Measurements from ENCODE around the gene SERPINE1. TPM values are rescaled to one million over a fixed set of nuclear protein-coding genes. Genes with fewer than 3 reads are reported as not detected.
A peak's percentile ranks its signal among the peaks of the same experiment; 100 is the strongest.

The SERPINE1 gene
- total and polyA plus RNA-seq, 3 experiments from 2014 or later = 0.31 to 0.44 TPM; not detected in 1

- Mint-ChIP-seq H3K4me1 (peaks cover 21 to 41% (median 22%) of the 10 kb centered on the region in 3 donors), H3K27ac (peak overlapping the region in 1 of 8 donors; percentile 43), H3K9me3 (peaks cover 0 to 4% (median 0%) of the 10 kb centered on the region in 5 donors), H3K36me3 (peaks cover 5 to 18% (median 8%) of the 10 kb centered on the region in 3 donors), H3K4me3 (peak overlapping the region in 6 of 7 donors; percentile 55 to 85 (median 62)), H3K27me3 (peaks cover 39 to 40% of the 10 kb centered on the region in 2 donors)
- DNase-seq = no peak
- H3K27me3 ChIP-seq (ENCODE audit: insufficient read depth, low read length, poor library complexity, severe bottlenecking) = peaks cover 42% of the 10 kb centered on the region
- H3K27ac ChIP-seq (ENCODE audit: low read depth, low read length) = no peak overlapping the region
- ChIA-PET CTCF (no interaction called here), POLR2A (no interaction called here)
- H3K9me3 ChIP-seq (ENCODE audit: low read length) = no peaks in the 10 kb centered on the region
- peaks cover 28% of the 10 kb centered on the region for H3K4me1 ChIP-seq (ENCODE audit: insufficient read depth, low read length)
- H3K4me3 ChIP-seq (ENCODE audit: low read length) = no peak overlapping the region
- H3K36me3 ChIP-seq (ENCODE audit: insufficient read depth, low read length) = no peaks in the 10 kb centered on the region
These were observed 35.8 kb downstream of the SERPINE1 start for GRCh38 chr7:101162551-101163278.

- Mint-ChIP-seq H3K4me1 (peaks cover 24 to 45% (median 24%) of the 10 kb centered on the region in 3 donors), H3K9me3 (peaks cover 0 to 4% (median 0%) of the 10 kb centered on the region in 5 donors), H3K27me3 (peaks cover 47% of the 10 kb centered on the region in 2 donors), H3K4me3 (peak overlapping the region; percentile 42 to 90 (median 76)), H3K27ac (peak overlapping the region in 2 of 8 donors; percentile 34 to 75), H3K36me3 (peaks cover 2 to 13% (median 5%) of the 10 kb centered on the region in 3 donors)
- ChIA-PET POLR2A (interaction anchor here (1.2 kb wide), 1 partner anchor 10 kb away, joined by 5 read pairs; no protein-coding TSS in a partner anchor), CTCF (interaction anchor here (2.7 kb wide), 1 partner anchor 20 kb away, joined by 23 read pairs; no protein-coding TSS in a partner anchor)
- Histone ChIP-seq H3K4me1 (ENCODE audit: insufficient read depth, low read length) (peaks cover 28% of the 10 kb centered on the region), H3K9me3 (ENCODE audit: low read length) (no peaks in the 10 kb centered on the region), H3K27me3 (ENCODE audit: insufficient read depth, low read length, poor library complexity, severe bottlenecking) (peaks cover 49% of the 10 kb centered on the region), H3K4me3 (ENCODE audit: low read length) (peak overlapping the region; percentile 22), H3K27ac (ENCODE audit: low read depth, low read length) (no peak overlapping the region), H3K36me3 (ENCODE audit: insufficient read depth, low read length) (no peaks in the 10 kb centered on the region)
- no peak for DNase-seq
These were observed 36.6 kb downstream of the SERPINE1 start for GRCh38 chr7:101163279-101164070.

GRCh38 chr7:101164071-101164840, 37.4 kb downstream of the SERPINE1 start:
- CTCF ChIA-PET = interaction anchor here (1.1 to 2.7 kb wide), 3 partner anchors 9 to 21 kb away, joined by 3 to 23 read pairs (median 9); no protein-coding TSS in a partner anchor
- H3K9me3 ChIP-seq (ENCODE audit: low read length) = no peaks in the 10 kb centered on the region
- peaks cover 27 to 50% (median 30%) of the 10 kb centered on the region in 3 donors for H3K4me1 Mint-ChIP-seq
- H3K27ac Mint-ChIP-seq = peak overlapping the region in 1 of 8 donors; percentile 75
- H3K27ac ChIP-seq (ENCODE audit: low read depth, low read length) = no peak overlapping the region
- H3K4me3 ChIP-seq (ENCODE audit: low read length) = no peak overlapping the region
- H3K4me3 Mint-ChIP-seq = peak overlapping the region; percentile 44 to 75 (median 65)
- peaks cover 57% of the 10 kb centered on the region for H3K27me3 ChIP-seq (ENCODE audit: insufficient read depth, low read length, poor library complexity, severe bottlenecking)
- POLR2A ChIA-PET = interaction anchor here (1.2 kb wide), 1 partner anchor 10 kb away, joined by 5 read pairs; no protein-coding TSS in a partner anchor
- no peaks in the 10 kb centered on the region for H3K36me3 ChIP-seq (ENCODE audit: insufficient read depth, low read length)
- peaks cover 0 to 4% (median 0%) of the 10 kb centered on the region in 5 donors for H3K9me3 Mint-ChIP-seq
- H3K4me1 ChIP-seq (ENCODE audit: insufficient read depth, low read length) = peaks cover 31% of the 10 kb centered on the region
- DNase-seq = no peak
- peaks cover 54% of the 10 kb centered on the region in 2 donors for H3K27me3 Mint-ChIP-seq
- peaks cover under 1 to 8% (median 2%) of the 10 kb centered on the region in 3 donors for H3K36me3 Mint-ChIP-seq

GRCh38 chr7:101165075-101165957, 38.4 kb downstream of the SERPINE1 start, which contains the start of gene VGF:
Gene VGF (minus strand): TSS chr7:101165569. CDS start chr7:101164843, 726 bp downstream.
- Mint-ChIP-seq H3K4me3 (peak within 1 kb of the TSS; percentile 52 to 88 (median 74)), H3K36me3 (peaks cover 0 to under 1% (median 0%) of the 10 kb centered on the region in 3 donors), H3K4me1 (peaks cover 35 to 60% (median 41%) of the 10 kb centered on the region in 3 donors), H3K27ac (peak within 1 kb of the TSS in 7 of 8 donors; percentile 2 to 88 (median 65)), H3K27me3 (peaks cover 63% of the 10 kb centered on the region in 2 donors), H3K9me3 (peaks cover 0 to 4% (median 0%) of the 10 kb centered on the region in 5 donors)
- no peak within 1 kb of the TSS for H3K27ac ChIP-seq (ENCODE audit: low read depth, low read length)
- ChIA-PET CTCF (interaction anchor here (0.7 to 2.7 kb wide), 5 partner anchors 10 to 78 kb away, joined by 3 to 23 read pairs (median 3); partner anchors contain the start of gene ZNHIT1), POLR2A (interaction anchor here (0.5 to 1.2 kb wide), 5 partner anchors 9 to 80 kb away, joined by 3 to 7 read pairs (median 4); partner anchors contain the start of gene FIS1)
- no peaks in the 10 kb centered on the region for H3K9me3 ChIP-seq (ENCODE audit: low read length)
- peak within 1 kb of the TSS; percentile 50 for H3K4me3 ChIP-seq (ENCODE audit: low read length)
- H3K4me1 ChIP-seq (ENCODE audit: insufficient read depth, low read length) = peaks cover 41% of the 10 kb centered on the region
- H3K36me3 ChIP-seq (ENCODE audit: insufficient read depth, low read length) = no peaks in the 10 kb centered on the region
- H3K27me3 ChIP-seq (ENCODE audit: insufficient read depth, low read length, poor library complexity, severe bottlenecking) = peaks cover 68% of the 10 kb centered on the region
- DNase-seq = peak; percentile 87 to 94 (median 90)

GRCh38 chr7:101165958-101166647, 39.2 kb downstream of the SERPINE1 start:
- H3K27me3 ChIP-seq (ENCODE audit: insufficient read depth, low read length, poor library complexity, severe bottlenecking) = peaks cover 76% of the 10 kb centered on the region
- H3K36me3 ChIP-seq (ENCODE audit: insufficient read depth, low read length) = no peaks in the 10 kb centered on the region
- H3K4me3 ChIP-seq (ENCODE audit: low read length) = peak overlapping the region; percentile 50
- H3K4me1 ChIP-seq (ENCODE audit: insufficient read depth, low read length) = peaks cover 49% of the 10 kb centered on the region
- H3K9me3 ChIP-seq (ENCODE audit: low read length) = no peaks in the 10 kb centered on the region
- Mint-ChIP-seq H3K27me3 (peaks cover 69 to 70% of the 10 kb centered on the region in 2 donors), H3K4me1 (peaks cover 39 to 68% (median 48%) of the 10 kb centered on the region in 3 donors), H3K27ac (peak overlapping the region in 4 of 8 donors; percentile 63 to 85 (median 75)), H3K36me3 (no peaks in the 10 kb centered on the region), H3K4me3 (peak overlapping the region; percentile 35 to 88 (median 74)), H3K9me3 (peaks cover 0 to 4% (median 0%) of the 10 kb centered on the region in 5 donors)
- ChIA-PET CTCF (interaction anchor here (0.7 to 2.7 kb wide), 5 partner anchors 10 to 78 kb away, joined by 3 to 23 read pairs (median 3); partner anchors contain the start of gene ZNHIT1), POLR2A (interaction anchor here (0.5 to 0.7 kb wide), 3 partner anchors 13 to 47 kb away, joined by 3 to 7 read pairs (median 3); no protein-coding TSS in a partner anchor)
- DNase-seq = no peak
- no peak overlapping the region for H3K27ac ChIP-seq (ENCODE audit: low read depth, low read length)

- CTCF ChIA-PET = interaction anchor here (0.8 to 2.4 kb wide), 2 partner anchors 11 to 14 kb away, joined by 3 to 9 read pairs; no protein-coding TSS in a partner anchor
- peaks cover 54% of the 10 kb centered on the region for H3K4me1 ChIP-seq (ENCODE audit: insufficient read depth, low read length)
- Mint-ChIP-seq H3K36me3 (no peaks in the 10 kb centered on the region), H3K27me3 (peaks cover 69 to 71% of the 10 kb centered on the region in 2 donors), H3K4me1 (peaks cover 44 to 72% (median 53%) of the 10 kb centered on the region in 3 donors), H3K9me3 (peaks cover 0 to 4% (median 0%) of the 10 kb centered on the region in 5 donors), H3K27ac (peak overlapping the region in 2 of 8 donors; percentile 33 to 71), H3K4me3 (no peak overlapping the region)
- H3K4me3 ChIP-seq (ENCODE audit: low read length) = no peak overlapping the region
- no peaks in the 10 kb centered on the region for H3K36me3 ChIP-seq (ENCODE audit: insufficient read depth, low read length)
- peaks cover 80% of the 10 kb centered on the region for H3K27me3 ChIP-seq (ENCODE audit: insufficient read depth, low read length, poor library complexity, severe bottlenecking)
- no peak for DNase-seq
- H3K27ac ChIP-seq (ENCODE audit: low read depth, low read length) = no peak overlapping the region
- POLR2A ChIA-PET = no interaction called here
- no peaks in the 10 kb centered on the region for H3K9me3 ChIP-seq (ENCODE audit: low read length)
These were observed 39.7 kb downstream of the SERPINE1 start for GRCh38 chr7:101166648-101166908.
